ENCODE results near the gene MED13L.
"Not testable (repeated sequence)": the region's sequence is repeated elsewhere in the genome, so short reads cannot be mapped to it uniquely, and the experiment has no call there.

MED13L gene

GRCh38 chr12:116153113-116153512 is 124.4 kb downstream of the MED13L start:
- DNase-seq (ENCODE audit: low spot score) = no peak

- DNase-seq (ENCODE audit: low spot score) = no peak
These were observed 125.2 kb downstream of the MED13L start for GRCh38 chr12:116152268-116152667.

GRCh38 chr12:116150452-116150851 is 127.0 kb downstream of the MED13L start:
- no peak for DNase-seq (ENCODE audit: low spot score)

- no peak for DNase-seq (ENCODE audit: low spot score)
These were observed 127.5 kb downstream of the MED13L start for GRCh38 chr12:116150001-116150400.

GRCh38 chr12:116148844-116149243 is 128.6 kb downstream of the MED13L start:
- no peak for DNase-seq (ENCODE audit: low spot score)

GRCh38 chr12:116146386-116146785 is 131.1 kb downstream of the MED13L start:
- no peak for DNase-seq (ENCODE audit: low spot score)

- DNase-seq (ENCODE audit: low spot score) = no peak
These were observed 132.0 kb downstream of the MED13L start for GRCh38 chr12:116145451-116145850.

- no peak for DNase-seq (ENCODE audit: low spot score)
These were observed 133.1 kb downstream of the MED13L start for GRCh38 chr12:116144384-116144783.

- DNase-seq (ENCODE audit: low spot score) = no peak
These were observed 133.6 kb downstream of the MED13L start for GRCh38 chr12:116143909-116144308.

GRCh38 chr12:116142936-116143898 is 134.3 kb downstream of the MED13L start:
- DNase-seq (ENCODE audit: low spot score) = peak; percentile 32

GRCh38 chr12:116141833-116142162 is 135.7 kb downstream of the MED13L start:
- DNase-seq (ENCODE audit: low spot score) = no peak

- peak; percentile 28 for DNase-seq (ENCODE audit: low spot score)
These were observed 136.2 kb downstream of the MED13L start for GRCh38 chr12:116141110-116141832.

- DNase-seq (ENCODE audit: low spot score) = no peak
These were observed 137.0 kb downstream of the MED13L start for GRCh38 chr12:116140529-116140928.

GRCh38 chr12:116138781-116139180 is 138.7 kb downstream of the MED13L start:
- DNase-seq (ENCODE audit: low spot score) = no peak

GRCh38 chr12:116138364-116138763 is 139.1 kb downstream of the MED13L start:
- no peak for DNase-seq (ENCODE audit: low spot score)

- no peak for DNase-seq (ENCODE audit: low spot score)
These were observed 140.2 kb downstream of the MED13L start for GRCh38 chr12:116137318-116137717.

GRCh38 chr12:116136340-116136739 is 141.2 kb downstream of the MED13L start:
- DNase-seq (ENCODE audit: low spot score) = peak; percentile 65

- no peak for DNase-seq (ENCODE audit: low spot score)
These were observed 142.1 kb downstream of the MED13L start for GRCh38 chr12:116135209-116135930.

- no peak for DNase-seq (ENCODE audit: low spot score)
These were observed 143.8 kb downstream of the MED13L start for GRCh38 chr12:116133636-116134214.

GRCh38 chr12:116133149-116133548 is 144.3 kb downstream of the MED13L start:
- DNase-seq (ENCODE audit: low spot score) = no peak

GRCh38 chr12:116131987-116132386 is 145.5 kb downstream of the MED13L start:
- DNase-seq (ENCODE audit: low spot score) = not testable (repeated sequence)

- DNase-seq (ENCODE audit: low spot score) = no peak
These were observed 146.3 kb downstream of the MED13L start for GRCh38 chr12:116131176-116131575.
